Fibroblast of peridontal ligament (primary cell): ENCODE measurements around the gene SYNPO.
A peak's percentile ranks its signal among the peaks of the same experiment; 100 is the strongest.

ENCODE experiments used
- DNase-seq: peaks from one replicate; pipeline ENCODE4 v3.0.0-alpha.2; 2010; ENCODE audit errors: extremely low read depth

SYNPO gene

GRCh38 chr5:150689120-150689519 is 48.7 kb downstream of the SYNPO start:
- DNase-seq: no peak

GRCh38 chr5:150690760-150691159 is 50.3 kb downstream of the SYNPO start:
- no peak for DNase-seq

- no peak for DNase-seq
These were observed 51.8 kb downstream of the SYNPO start for GRCh38 chr5:150692276-150692675.

- DNase-seq: peak; percentile 73
These were observed 54.2 kb downstream of the SYNPO start for GRCh38 chr5:150694612-150695011.

- no peak for DNase-seq
These were observed 59.8 kb downstream of the SYNPO start for GRCh38 chr5:150700246-150700593.

- peak; percentile 85 for DNase-seq
These were observed 60.3 kb downstream of the SYNPO start, which contains the start of gene RBM22 for GRCh38 chr5:150700594-150701377. Gene RBM22, minus strand, starts transcription at chr5:150701062. Its CDS starts 77 bp downstream, at chr5:150700985.

- peak; percentile 10 for DNase-seq
These were observed 63.3 kb downstream of the SYNPO start for GRCh38 chr5:150703762-150704161.

- DNase-seq: no peak
These were observed 66.4 kb downstream of the SYNPO start for GRCh38 chr5:150706776-150707390.
